Activated CD4-positive, alpha-beta memory T cell treated with anti-CD3 and anti-CD28 coated beads for 36 hours (primary cell): Measurements from ENCODE around the gene OR6N2. TPM values are rescaled to one million over a fixed set of nuclear protein-coding genes. Genes with fewer than 3 reads are reported as not detected.

ENCODE experiments used
- CTCF ChIA-PET: fragments of 350-600 bp; sonication (Branson Sonifier 250); formaldehyde crosslinking; loops from one replicate; lab custom pipeline; 2021; ENCODE audit warnings: antibody characterized with exemption, inconsistent platforms; lab: Charles Lee
- POLR2A ChIA-PET: fragments of 350-600 bp; sonication (Branson Sonifier 250); formaldehyde crosslinking; loops from one replicate; lab custom pipeline; 2021; ENCODE audit warnings: antibody characterized with exemption; lab: Charles Lee
- DNase-seq: peaks from one replicate; pipeline ENCODE4 v3.0.0-alpha.2; 2020
- H3K27ac Mint-ChIP-seq: one replicate; pipeline ENCODE4 v1.8.0; 2021; ENCODE audit warnings: mixed read lengths
- H3K27me3 Mint-ChIP-seq: one replicate; pipeline ENCODE4 v1.8.0; 2021; ENCODE audit warnings: mixed read lengths
- H3K36me3 Mint-ChIP-seq: one replicate; pipeline ENCODE4 v1.8.0; 2021; ENCODE audit warnings: mixed read lengths
- H3K4me1 Mint-ChIP-seq: one replicate; pipeline ENCODE4 v1.8.0; 2021; ENCODE audit warnings: low read depth, mixed read lengths
- H3K4me3 Mint-ChIP-seq: one replicate; pipeline ENCODE4 v1.8.0; 2021; ENCODE audit warnings: mild to moderate bottlenecking, mixed read lengths
- H3K9me3 Mint-ChIP-seq: one replicate; pipeline ENCODE4 v1.8.0; 2021; ENCODE audit warnings: mixed read lengths
- intact Hi-C: fragments of 100-400 bp; cut with micrococcal nuclease; formaldehyde crosslinking; loops from one replicate; pipeline ENCODE4 v1.15.1; 2023
- total RNA-seq, 2 experiments: library from RNA; stranded (reverse); gene quantifications; one replicate each; pipeline ENCODE4 v1.2.3, GENCODE V29; 2021

OR6N2 gene, protein sequence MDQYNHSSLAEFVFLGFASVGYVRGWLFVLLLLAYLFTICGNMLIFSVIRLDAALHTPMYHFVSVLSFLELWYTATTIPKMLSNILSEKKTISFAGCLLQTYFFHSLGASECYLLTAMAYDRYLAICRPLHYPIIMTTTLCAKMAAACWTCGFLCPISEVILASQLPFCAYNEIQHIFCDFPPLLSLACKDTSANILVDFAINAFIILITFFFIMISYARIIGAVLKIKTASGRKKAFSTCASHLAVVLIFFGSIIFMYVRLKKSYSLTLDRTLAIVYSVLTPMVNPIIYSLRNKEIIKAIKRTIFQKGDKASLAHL
- not detected for total RNA-seq

DNA sequence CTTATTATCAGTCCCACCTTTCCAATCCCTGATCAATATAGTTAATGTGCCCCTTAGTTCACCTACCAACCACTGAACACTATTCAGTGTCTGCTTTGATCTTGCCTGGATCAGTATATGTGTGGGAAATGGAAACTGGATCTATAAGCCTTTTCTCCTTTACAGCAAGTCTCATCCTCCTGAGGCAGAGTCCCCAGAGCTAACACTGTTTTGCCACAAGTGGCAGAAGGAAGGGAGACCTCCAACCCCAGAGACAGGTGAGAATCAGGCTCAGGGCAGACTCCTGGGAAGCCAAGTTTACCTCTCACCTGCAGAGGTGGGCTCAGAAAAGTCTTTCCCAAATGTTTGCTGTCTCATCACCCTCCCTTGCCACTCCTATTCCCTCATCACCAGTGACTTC lies at the start of gene OR6N2:
OR6N2 (minus strand) TSS at position 101 of the 400 bp plus-strand sequence. CDS start 3,569 bp downstream, outside the sequence.
- Mint-ChIP-seq H3K36me3 (no peaks in the 10 kb centered on the region), H3K9me3 (no peaks in the 10 kb centered on the region), H3K4me3 (no peak within 1 kb of the TSS), H3K27ac (no peak within 1 kb of the TSS), H3K27me3 (no peaks in the 10 kb centered on the region), H3K4me1 (no peaks in the 10 kb centered on the region)
- no peak for DNase-seq
- intact Hi-C loops = no loop called here
- CTCF ChIA-PET = interaction anchor here (1.8 kb wide), 1 partner anchor 217 kb away, joined by 4 read pairs; no protein-coding TSS in a partner anchor
- POLR2A ChIA-PET = no interaction called here

DNA sequence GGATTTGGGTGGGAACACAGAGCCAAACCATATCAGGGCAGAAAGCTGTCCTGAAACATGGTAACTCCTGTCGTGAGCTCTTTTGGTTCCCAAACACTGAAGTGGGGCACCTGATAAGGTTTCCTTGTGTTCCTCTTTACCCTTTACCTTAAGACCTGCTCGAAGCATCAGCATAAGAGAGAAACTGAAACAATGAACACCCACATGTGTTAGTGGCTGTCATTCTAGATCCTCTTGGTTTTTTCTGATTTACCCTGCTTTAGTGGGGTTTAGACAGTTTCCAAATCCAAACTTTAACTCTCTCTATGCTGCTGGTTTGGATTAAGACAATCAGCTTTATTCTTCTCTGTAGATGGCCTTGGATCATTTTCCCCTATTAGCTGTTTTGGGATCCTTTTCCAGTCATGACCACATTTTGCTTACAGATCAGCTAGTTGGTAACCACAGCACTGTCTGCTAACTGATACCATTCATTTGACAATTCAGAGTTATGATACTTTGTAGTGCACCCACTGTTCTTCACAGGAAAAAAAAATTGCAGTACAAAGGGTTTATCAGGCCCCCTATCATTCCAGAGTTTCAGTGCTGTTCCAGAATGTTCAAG lies 49.2 kb upstream of the OR6N2 start:
- H3K4me3 Mint-ChIP-seq = no peak overlapping the region
- peaks cover 8% of the 10 kb centered on the region for H3K36me3 Mint-ChIP-seq
- H3K27me3 Mint-ChIP-seq = no peaks in the 10 kb centered on the region
- intact Hi-C loops = loop anchor here (5.0 kb wide), 1 partner anchor 167 kb away; no protein-coding TSS in a partner anchor
- ChIA-PET POLR2A (interaction anchor here (0.9 to 1.9 kb wide), 5 partner anchors 11 to 247 kb away, joined by 3 to 11 read pairs (median 4); partner anchors contain the start of gene AIM2), CTCF (interaction anchor here (0.7 to 2.7 kb wide), 5 partner anchors 11 to 259 kb away, joined by 3 to 12 read pairs (median 3); partner anchors contain the start of gene IFI16)
- H3K27ac Mint-ChIP-seq = no peak overlapping the region
- H3K9me3 Mint-ChIP-seq = peaks cover 26% of the 10 kb centered on the region
- peaks cover 18% of the 10 kb centered on the region for H3K4me1 Mint-ChIP-seq
- DNase-seq = no peak

DNA sequence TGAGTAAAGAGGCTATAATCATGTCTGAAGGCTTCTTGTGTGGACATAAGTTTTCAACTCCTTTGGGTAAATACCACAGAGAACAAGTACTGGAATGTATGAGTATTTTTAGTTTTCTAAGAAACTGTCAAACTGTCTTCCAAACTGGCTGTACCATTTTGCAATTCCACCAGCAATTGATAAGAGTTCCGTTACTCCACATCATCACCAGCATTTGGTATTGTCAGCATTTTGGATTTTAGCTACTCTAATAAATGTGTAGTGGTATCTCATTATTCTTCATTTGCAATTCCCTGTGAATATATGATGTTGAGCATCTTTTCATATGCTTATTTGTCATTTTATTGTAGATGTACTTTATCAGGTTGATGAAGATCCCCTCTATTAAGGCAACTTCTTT lies 40.7 kb upstream of the OR6N2 start:
- Mint-ChIP-seq H3K4me3 (no peak overlapping the region), H3K27ac (no peak overlapping the region), H3K27me3 (peaks cover 2% of the 10 kb centered on the region), H3K4me1 (peaks cover 22% of the 10 kb centered on the region), H3K36me3 (peaks cover 2% of the 10 kb centered on the region), H3K9me3 (no peaks in the 10 kb centered on the region)
- no peak for DNase-seq
- CTCF ChIA-PET = interaction anchor here (0.6 to 1.0 kb wide), 2 partner anchors 25 to 177 kb away, joined by 3 read pairs; no protein-coding TSS in a partner anchor
- POLR2A ChIA-PET = no interaction called here
- intact Hi-C loops = no loop called here

DNA sequence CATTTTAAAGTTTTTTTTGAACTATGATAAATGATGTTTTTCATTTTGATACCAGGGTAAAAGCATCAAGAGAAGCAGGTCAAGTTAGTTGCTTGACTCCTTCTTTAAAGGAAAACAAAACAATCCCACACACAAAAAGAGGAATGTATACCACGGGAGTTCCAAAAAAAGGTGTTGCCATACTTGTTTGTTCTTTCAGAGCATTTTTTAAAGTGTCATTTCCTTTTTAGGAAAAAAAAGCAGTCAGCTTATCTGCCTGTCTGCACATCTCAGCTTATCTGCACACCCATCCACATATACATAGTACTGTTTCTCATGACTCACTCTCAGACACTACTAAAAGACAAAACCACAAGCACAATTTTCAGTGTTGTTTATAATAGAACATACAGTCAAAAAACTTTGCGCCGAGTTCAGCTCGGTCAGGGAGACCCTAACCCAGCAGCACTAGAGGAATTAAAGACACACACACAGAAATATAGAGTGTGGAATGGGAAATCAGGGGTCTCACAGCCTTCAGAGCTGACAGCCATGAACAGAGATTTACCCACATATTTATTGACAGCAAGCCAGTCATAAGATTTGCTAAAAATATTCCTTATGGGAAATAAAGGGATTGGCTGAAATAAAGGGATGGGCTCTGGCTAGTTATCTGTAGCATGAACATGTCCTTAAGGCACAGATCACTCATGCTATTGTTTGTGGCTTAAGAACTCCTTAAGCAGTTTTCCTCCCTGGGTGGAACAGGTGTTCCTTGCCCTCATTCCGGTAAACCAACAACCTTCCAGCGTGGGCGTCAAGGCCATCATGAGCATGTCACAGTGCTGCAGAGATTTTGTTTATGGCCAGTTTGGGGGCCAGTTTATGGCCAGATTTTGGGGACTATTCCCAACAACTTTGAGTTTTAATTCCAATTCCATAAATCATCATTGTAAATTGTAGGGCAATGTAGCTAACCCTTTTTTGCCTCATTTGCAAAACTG lies 38.7 kb upstream of the OR6N2 start:
- H3K27ac Mint-ChIP-seq = peak overlapping the region; percentile 71

DNA sequence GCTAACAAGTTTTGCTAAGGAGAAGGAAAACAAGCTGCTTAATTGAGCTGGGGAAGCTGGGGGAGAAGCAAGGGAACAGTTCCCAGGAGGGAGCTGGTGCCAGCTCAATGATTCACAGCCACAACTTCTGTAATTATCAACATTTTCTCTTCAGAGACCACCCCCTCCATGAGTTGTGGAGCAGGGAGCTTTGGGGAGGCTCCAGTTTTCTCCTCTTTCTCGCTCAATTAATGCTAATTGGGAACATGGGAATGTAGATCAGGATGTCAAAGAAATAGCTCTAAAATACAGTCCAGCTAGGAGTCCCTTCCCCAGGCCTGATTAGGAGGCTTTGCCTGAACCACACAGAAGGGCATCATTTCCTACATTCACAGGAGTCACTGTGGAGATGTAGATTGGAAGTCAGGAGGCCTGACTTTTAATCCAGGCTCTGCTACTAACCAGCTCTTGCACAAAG lies 38.0 kb upstream of the OR6N2 start:
- ChIA-PET CTCF (interaction anchor here (0.8 to 3.3 kb wide), 6 partner anchors 10 to 257 kb away, joined by 3 to 12 read pairs (median 4); partner anchors contain the start of genes AIM2 and MNDA), POLR2A (interaction anchor here (1.0 to 1.8 kb wide), 3 partner anchors 11 to 258 kb away, joined by 3 to 12 read pairs (median 11); partner anchors contain the start of gene AIM2)
- intact Hi-C loops = loop anchor here (1.0 to 5.0 kb wide), 4 partner anchors 113 to 258 kb away; partner anchors contain the start of genes AIM2 and PYHIN1
- Mint-ChIP-seq H3K27me3 (peaks cover 2% of the 10 kb centered on the region), H3K36me3 (peaks cover 2% of the 10 kb centered on the region), H3K4me1 (peaks cover 22% of the 10 kb centered on the region), H3K9me3 (no peaks in the 10 kb centered on the region), H3K27ac (peak overlapping the region; percentile 71), H3K4me3 (no peak overlapping the region)
- DNase-seq = no peak

More for the DNA sequence above, 38.7 kb upstream of the OR6N2 start:
- ChIA-PET CTCF (interaction anchor here (0.6 to 3.3 kb wide), 7 partner anchors 10 to 257 kb away, joined by 3 to 12 read pairs (median 3); partner anchors contain the start of genes AIM2 and MNDA), POLR2A (interaction anchor here (1.0 to 1.8 kb wide), 3 partner anchors 10 to 257 kb away, joined by 3 to 12 read pairs (median 11); partner anchors contain the start of gene AIM2)
- DNase-seq = peak; percentile 40
- Mint-ChIP-seq H3K27me3 (peaks cover 2% of the 10 kb centered on the region), H3K36me3 (peaks cover 2% of the 10 kb centered on the region), H3K9me3 (no peaks in the 10 kb centered on the region), H3K4me1 (peaks cover 22% of the 10 kb centered on the region), H3K4me3 (peak overlapping the region; percentile 46)
- intact Hi-C loops = loop anchor here (1.0 to 5.0 kb wide), 4 partner anchors 113 to 257 kb away; partner anchors contain the start of genes AIM2 and PYHIN1

DNA sequence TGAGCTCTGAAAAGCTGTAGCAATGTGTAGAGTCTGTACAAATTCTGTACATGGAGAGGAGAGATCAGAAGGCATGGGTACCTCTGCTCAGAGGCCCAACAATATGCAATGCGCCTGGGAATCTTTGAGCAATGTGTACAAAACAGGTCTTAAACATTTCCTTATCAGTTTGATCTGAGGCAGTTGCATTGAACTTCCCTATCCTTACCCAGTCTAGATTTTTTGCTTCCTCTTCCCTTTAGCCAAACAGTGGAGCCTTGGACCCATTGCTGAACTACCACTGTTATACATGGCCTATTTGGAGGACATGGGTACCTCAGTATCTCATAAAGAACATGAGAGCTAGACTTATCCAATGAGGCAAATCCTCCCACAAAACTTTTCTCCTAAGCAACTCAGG lies 37.6 kb upstream of the OR6N2 start:
- POLR2A ChIA-PET = interaction anchor here (1.0 to 1.8 kb wide), 3 partner anchors 12 to 258 kb away, joined by 3 to 12 read pairs (median 11); partner anchors contain the start of gene AIM2
- Mint-ChIP-seq H3K9me3 (no peaks in the 10 kb centered on the region), H3K27ac (peak overlapping the region; percentile 71), H3K36me3 (peaks cover under 1% of the 10 kb centered on the region), H3K27me3 (peaks cover 2% of the 10 kb centered on the region), H3K4me3 (no peak overlapping the region), H3K4me1 (peaks cover 22% of the 10 kb centered on the region)
- CTCF ChIA-PET = interaction anchor here (0.8 to 3.3 kb wide), 6 partner anchors 10 to 258 kb away, joined by 3 to 12 read pairs (median 4); partner anchors contain the start of genes AIM2 and MNDA
- no peak for DNase-seq
- intact Hi-C loops = loop anchor here (2.0 to 5.0 kb wide), 2 partner anchors 114 to 258 kb away; partner anchors contain the start of genes AIM2 and PYHIN1

DNA sequence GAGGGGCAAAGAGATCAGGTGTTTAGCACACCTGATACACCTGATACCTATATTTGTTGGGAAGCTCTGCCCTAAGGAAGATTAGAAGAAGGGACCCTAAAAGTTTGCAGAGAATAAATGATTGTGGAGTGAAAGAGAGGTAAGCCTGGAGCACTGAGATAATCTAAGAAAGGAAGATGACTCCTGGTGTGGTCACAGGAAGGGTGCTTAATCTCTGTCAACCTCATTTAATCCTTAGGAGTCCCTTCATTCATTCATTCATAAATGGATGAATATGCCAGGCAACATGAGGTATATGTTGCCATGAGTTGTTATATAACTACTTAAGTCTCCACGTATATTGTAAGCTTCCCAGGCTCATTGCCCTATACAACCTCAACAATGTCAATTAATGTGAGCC lies 34.0 kb upstream of the OR6N2 start:
- Mint-ChIP-seq H3K36me3 (no peaks in the 10 kb centered on the region), H3K27ac (no peak overlapping the region), H3K27me3 (no peaks in the 10 kb centered on the region), H3K9me3 (no peaks in the 10 kb centered on the region), H3K4me3 (no peak overlapping the region), H3K4me1 (peaks cover 18% of the 10 kb centered on the region)
- POLR2A ChIA-PET = no interaction called here
- CTCF ChIA-PET = no interaction called here
- DNase-seq = no peak
- intact Hi-C loops = loop anchor here (5.0 kb wide), 1 partner anchor 117 kb away; the partner anchor contains the start of gene PYHIN1

DNA sequence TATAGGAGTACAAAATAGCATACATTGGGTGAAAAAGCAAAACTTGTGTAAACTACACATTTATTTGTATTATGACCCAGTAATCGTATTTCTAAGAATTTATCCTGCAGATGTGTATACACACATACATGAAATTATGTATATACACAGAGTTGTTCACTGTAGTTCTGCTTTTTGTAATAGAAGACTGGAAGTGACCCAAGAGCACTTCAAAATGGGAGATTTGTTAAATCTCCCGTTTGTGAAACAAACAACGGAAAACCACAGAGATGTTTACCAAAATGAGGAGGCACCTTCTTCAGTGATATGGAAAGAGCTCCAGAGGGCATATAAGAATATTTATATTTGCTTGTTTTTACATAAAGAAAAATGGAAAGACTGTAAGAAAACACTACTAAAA lies 32.2 kb upstream of the OR6N2 start:
- intact Hi-C loops = no loop called here
- H3K36me3 Mint-ChIP-seq = no peaks in the 10 kb centered on the region

DNA sequence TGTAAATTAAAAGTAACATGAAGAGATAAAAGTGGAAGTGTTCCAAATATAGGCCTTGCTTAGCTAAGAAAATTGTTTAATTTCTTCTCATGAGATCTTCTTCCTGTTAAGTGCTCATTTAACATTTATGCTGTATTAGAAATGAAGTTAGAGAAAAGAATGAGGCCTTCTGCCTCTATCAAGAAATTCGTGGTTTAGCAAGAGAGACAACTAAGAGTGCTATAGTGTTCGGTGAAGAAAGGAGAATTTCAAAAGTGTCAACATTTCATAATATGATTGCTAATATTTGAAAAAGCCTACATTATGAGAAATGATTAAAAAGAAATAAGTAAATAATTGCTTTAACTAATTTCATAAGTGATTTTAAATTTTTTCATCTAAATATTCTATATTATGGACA lies 31.3 kb upstream of the OR6N2 start:
- Mint-ChIP-seq H3K36me3 (no peaks in the 10 kb centered on the region), H3K4me3 (no peak overlapping the region), H3K27me3 (no peaks in the 10 kb centered on the region), H3K9me3 (no peaks in the 10 kb centered on the region), H3K27ac (no peak overlapping the region), H3K4me1 (no peaks in the 10 kb centered on the region)
- intact Hi-C loops = no loop called here
- ChIA-PET POLR2A (no interaction called here), CTCF (no interaction called here)
- no peak for DNase-seq

More for the DNA sequence above, 32.2 kb upstream of the OR6N2 start:
- Mint-ChIP-seq H3K27me3 (no peaks in the 10 kb centered on the region), H3K27ac (no peak overlapping the region), H3K4me1 (peaks cover under 1% of the 10 kb centered on the region), H3K4me3 (no peak overlapping the region), H3K9me3 (no peaks in the 10 kb centered on the region)
- no peak for DNase-seq
- CTCF ChIA-PET = no interaction called here
- POLR2A ChIA-PET = no interaction called here

DNA sequence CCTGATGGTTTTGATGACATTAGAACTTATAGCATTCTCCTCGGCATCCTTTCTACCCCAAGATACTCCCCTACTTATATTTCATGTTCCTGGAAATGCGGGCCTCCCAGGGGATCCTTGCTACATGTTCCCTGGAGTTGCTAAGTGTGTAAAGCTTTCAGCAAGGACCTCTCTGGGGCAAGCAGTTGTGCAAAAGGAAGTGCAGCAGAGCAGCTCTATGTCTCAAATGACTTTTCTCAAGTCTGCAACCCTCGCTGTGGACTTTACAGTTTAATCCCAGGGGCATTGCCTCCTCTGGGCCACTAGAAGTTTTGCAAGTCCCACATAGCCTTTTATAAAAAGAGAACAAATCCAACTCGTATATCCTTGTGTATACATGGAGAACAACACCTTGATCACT lies 29.3 kb upstream of the OR6N2 start:
- CTCF ChIA-PET = no interaction called here
- no peaks in the 10 kb centered on the region for H3K4me1 Mint-ChIP-seq
- no peak overlapping the region for H3K4me3 Mint-ChIP-seq
- H3K27ac Mint-ChIP-seq = no peak overlapping the region
- no peaks in the 10 kb centered on the region for H3K27me3 Mint-ChIP-seq
- intact Hi-C loops = no loop called here
- H3K36me3 Mint-ChIP-seq = no peaks in the 10 kb centered on the region
- no peaks in the 10 kb centered on the region for H3K9me3 Mint-ChIP-seq
- POLR2A ChIA-PET = no interaction called here
- no peak for DNase-seq

DNA sequence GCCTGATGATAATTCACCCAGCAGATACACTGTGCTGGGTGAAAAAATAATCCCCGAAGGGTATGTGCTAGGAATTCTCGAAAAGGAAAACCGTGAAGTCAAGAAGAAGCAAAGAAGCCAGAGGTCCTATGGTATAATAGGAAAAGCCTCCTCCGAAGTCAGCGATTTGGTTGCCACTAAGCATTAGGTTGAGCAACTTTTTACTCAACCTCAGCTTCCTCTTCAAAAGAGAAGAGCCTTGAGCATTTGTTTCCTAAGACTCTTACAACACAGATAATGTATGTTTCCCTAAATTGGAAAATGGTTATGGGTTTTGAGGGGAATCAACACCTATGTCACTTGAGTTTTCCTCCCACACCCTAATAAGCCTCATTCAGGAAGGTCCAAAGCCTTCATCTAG lies 28.9 kb upstream of the OR6N2 start:
- Mint-ChIP-seq H3K36me3 (no peaks in the 10 kb centered on the region), H3K9me3 (no peaks in the 10 kb centered on the region), H3K4me3 (no peak overlapping the region), H3K27ac (no peak overlapping the region), H3K27me3 (no peaks in the 10 kb centered on the region), H3K4me1 (no peaks in the 10 kb centered on the region)
- intact Hi-C loops = no loop called here
- ChIA-PET POLR2A (no interaction called here), CTCF (no interaction called here)
- DNase-seq = no peak
